ENCODE data around the gene TEX19. TPM values are rescaled to one million over a fixed set of nuclear protein-coding genes. Genes with fewer than 3 reads are reported as not detected.

TEX19 gene
- total RNA-seq, 2 experiments from 2014 or later = 2.0 to 3.4 TPM

- Histone ChIP-seq H3K4me1 (ENCODE audit: insufficient read depth, low read length, poor library complexity, severe bottlenecking) (no peaks in the 10 kb centered on the region), H3K4me2 (ENCODE audit: low read length) (no peak overlapping the region), H3K36me3 (ENCODE audit: insufficient read depth, low read length) (no peaks in the 10 kb centered on the region), H3K9me2 (ENCODE audit: insufficient read depth, low read length) (no peaks in the 10 kb centered on the region), H2AFZ (ENCODE audit: low read length) (no peak overlapping the region), H4K20me1 (ENCODE audit: insufficient read depth, low read length) (no peaks in the 10 kb centered on the region), H3K9me3 (ENCODE audit: low read length) (peaks cover 1% of the 10 kb centered on the region; the same call in 1 of the 2 replicates), H3K79me2 (ENCODE audit: insufficient read depth, low read depth, low read length) (no peaks in the 10 kb centered on the region), H3K4me3 (ENCODE audit: low read depth, low read length, poor library complexity, severe bottlenecking) (no peak overlapping the region), H3K27ac (ENCODE audit: low read depth, low read length, poor library complexity, severe bottlenecking) (no peak overlapping the region)
- BruUV-seq (replicated peaks) = no TSS peak
- no peak for DNase-seq (ENCODE audit: low spot score)
- CTCF ChIA-PET (ENCODE audit: unreplicated experiment) = no interaction called here
- POLR2A ChIA-PET = no interaction called here
- intact Hi-C loops (cut with micrococcal nuclease; ENCODE audit: unreplicated experiment) = no loop called here
- TF ChIP-seq EZH2phosphoT487 (IDR thresholded peaks at IDR 0.05; ENCODE audit: borderline replicate concordance, low read depth, low read length) = no peak
- TF ChIP-seq, protein P1, sequence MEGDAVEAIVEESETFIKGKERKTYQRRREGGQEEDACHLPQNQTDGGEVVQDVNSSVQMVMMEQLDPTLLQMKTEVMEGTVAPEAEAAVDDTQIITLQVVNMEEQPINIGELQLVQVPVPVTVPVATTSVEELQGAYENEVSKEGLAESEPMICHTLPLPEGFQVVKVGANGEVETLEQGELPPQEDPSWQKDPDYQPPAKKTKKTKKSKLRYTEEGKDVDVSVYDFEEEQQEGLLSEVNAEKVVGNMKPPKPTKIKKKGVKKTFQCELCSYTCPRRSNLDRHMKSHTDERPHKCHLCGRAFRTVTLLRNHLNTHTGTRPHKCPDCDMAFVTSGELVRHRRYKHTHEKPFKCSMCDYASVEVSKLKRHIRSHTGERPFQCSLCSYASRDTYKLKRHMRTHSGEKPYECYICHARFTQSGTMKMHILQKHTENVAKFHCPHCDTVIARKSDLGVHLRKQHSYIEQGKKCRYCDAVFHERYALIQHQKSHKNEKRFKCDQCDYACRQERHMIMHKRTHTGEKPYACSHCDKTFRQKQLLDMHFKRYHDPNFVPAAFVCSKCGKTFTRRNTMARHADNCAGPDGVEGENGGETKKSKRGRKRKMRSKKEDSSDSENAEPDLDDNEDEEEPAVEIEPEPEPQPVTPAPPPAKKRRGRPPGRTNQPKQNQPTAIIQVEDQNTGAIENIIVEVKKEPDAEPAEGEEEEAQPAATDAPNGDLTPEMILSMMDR (conservative IDR thresholded peaks at IDR 0.05; ENCODE audit: low read length) = no peak
These were observed 44.9 kb upstream of the TEX19 start for GRCh38 chr17:82314012-82314726.

DNA sequence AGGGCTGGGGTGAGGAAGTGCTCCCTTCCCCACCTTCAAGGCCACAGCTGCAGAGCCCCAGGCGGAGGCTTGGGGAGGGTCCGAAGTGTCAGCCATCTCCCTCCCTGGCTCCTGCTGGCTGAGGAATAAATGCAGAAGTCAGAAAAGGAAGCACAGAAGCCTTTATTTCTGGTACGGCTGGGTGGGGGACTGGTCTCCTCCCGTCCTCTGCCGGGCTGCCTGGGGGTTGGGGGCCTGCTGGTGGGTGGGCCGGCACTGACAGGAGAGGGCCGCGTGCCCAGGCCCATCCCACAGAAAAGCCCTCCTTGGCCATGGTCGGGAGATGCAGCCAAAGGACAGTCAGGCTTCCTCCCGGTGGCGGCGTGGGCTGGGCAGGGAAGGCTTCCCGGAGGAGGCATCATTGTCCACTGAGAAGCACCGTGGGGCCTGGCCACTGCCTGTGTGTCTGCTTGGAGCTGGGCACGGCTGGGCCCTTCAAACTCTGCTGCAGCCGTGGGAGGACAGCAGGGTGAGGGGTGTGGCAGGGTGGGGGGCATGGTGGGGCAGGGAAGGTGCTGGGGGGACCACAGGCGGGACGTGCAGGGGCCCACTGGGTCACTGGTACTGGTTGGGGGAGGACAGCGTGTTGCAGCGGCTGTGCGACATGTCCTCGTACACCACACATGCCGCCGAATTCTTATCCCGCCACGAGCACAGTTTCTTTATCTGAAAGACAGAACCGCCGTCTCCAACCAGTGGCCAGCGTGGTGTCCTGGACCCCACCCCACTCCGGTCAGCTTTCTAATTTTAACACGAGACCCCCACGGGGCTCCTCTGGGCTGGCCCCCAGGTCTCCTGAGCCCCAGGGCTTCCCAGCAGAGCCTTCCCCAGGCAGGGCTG is 44.1 kb upstream of the TEX19 start:
- Histone ChIP-seq H3K27ac (ENCODE audit: low read depth, low read length, poor library complexity, severe bottlenecking) (no peak overlapping the region), H3K36me3 (ENCODE audit: insufficient read depth, low read length) (no peaks in the 10 kb centered on the region), H4K20me1 (ENCODE audit: insufficient read depth, low read length) (no peaks in the 10 kb centered on the region), H3K4me3 (ENCODE audit: low read depth, low read length, poor library complexity, severe bottlenecking) (no peak overlapping the region), H3K4me1 (ENCODE audit: insufficient read depth, low read length, poor library complexity, severe bottlenecking) (no peaks in the 10 kb centered on the region), H3K9me3 (ENCODE audit: low read length) (peaks cover 8% of the 10 kb centered on the region; the same call in 1 of the 2 replicates), H3K9me2 (ENCODE audit: insufficient read depth, low read length) (no peaks in the 10 kb centered on the region), H3K4me2 (ENCODE audit: low read length) (no peak overlapping the region), H3K79me2 (ENCODE audit: insufficient read depth, low read depth, low read length) (no peaks in the 10 kb centered on the region), H2AFZ (ENCODE audit: low read length) (no peak overlapping the region)
- ChIA-PET POLR2A (no interaction called here), CTCF (ENCODE audit: unreplicated experiment) (no interaction called here)
- intact Hi-C loops (cut with micrococcal nuclease; ENCODE audit: unreplicated experiment) = no loop called here
- TF ChIP-seq, protein P1 (conservative IDR thresholded peaks at IDR 0.05; ENCODE audit: low read length) = no peak
- no peak for TF ChIP-seq EZH2phosphoT487 (IDR thresholded peaks at IDR 0.05; ENCODE audit: borderline replicate concordance, low read depth, low read length)
- no peak for DNase-seq (ENCODE audit: low spot score)
- no TSS peak for BruUV-seq (replicated peaks)

Measured in OCI-LY7 (cell line).